Cardiac fibroblast (primary cell): ENCODE data around the gene EHMT1.

Experiments
- DNase-seq, 2 donors: peaks; one replicate each; pipeline versions ENCODE4 v3.0.0 to v3.0.0-alpha.2; 2010; ENCODE audit warnings: low read depth in 2 of 2
- H3K4me3 ChIP-seq, 2 donors: replicated peaks in 1 of 2; 1 replicate in 1 of 2; 2 replicates in 1 of 2; pipeline ENCODE4 v1.5.1; 2011; ENCODE audit warnings: low read depth in 2 of 2, low read length in 2 of 2, mild to moderate bottlenecking in 2 of 2, moderate library complexity in 1 of 2
- CTCF ChIP-seq: IDR thresholded peaks from one replicate; pipeline ENCODE4 v1.5.1; 2011; ENCODE audit warnings: low read depth, mild to moderate bottlenecking, low read length, inconsistent platforms

EHMT1 gene

GRCh38 chr9:137671196-137671538, 52.4 kb downstream of the EHMT1 start:
- TF ChIP-seq CTCF: no peak
- no peak for DNase-seq
- no peak overlapping the region for H3K4me3 ChIP-seq

GRCh38 chr9:137671721-137672120, 52.9 kb downstream of the EHMT1 start:
- no peak for TF ChIP-seq CTCF
- DNase-seq: no peak
- no peak overlapping the region for H3K4me3 ChIP-seq

GRCh38 chr9:137672907-137673791, 54.3 kb downstream of the EHMT1 start:
- no peak overlapping the region for H3K4me3 ChIP-seq
- peak; percentile 84 to 85 for DNase-seq
- TF ChIP-seq CTCF: peak; percentile 82

GRCh38 chr9:137673886-137674285, 55.1 kb downstream of the EHMT1 start:
- peak in 1 of 2 donors; percentile 43 for DNase-seq
- H3K4me3 ChIP-seq: no peak overlapping the region
- no peak for TF ChIP-seq CTCF

GRCh38 chr9:137674307-137674975, 55.6 kb downstream of the EHMT1 start:
- no peak for DNase-seq
- TF ChIP-seq CTCF: no peak
- H3K4me3 ChIP-seq: no peak overlapping the region

GRCh38 chr9:137674976-137675320, 56.1 kb downstream of the EHMT1 start:
- TF ChIP-seq CTCF: no peak

More at GRCh38 chr9:137674976-137675320, 56.1 kb downstream of the EHMT1 start:
- H3K4me3 ChIP-seq: no peak overlapping the region
- DNase-seq: no peak
